ENCODE results near the gene ABCC9. TPM values are rescaled to one million over a fixed set of nuclear protein-coding genes. Genes with fewer than 3 reads are reported as not detected.

Gene ABCC9
- total and polyA plus RNA-seq, 2 donors (not counting 3 experiments of a cell fraction or from before 2014, with no cell fraction given) = under 0.01 TPM; not detected in 1

- intact Hi-C loops (cut with micrococcal nuclease) (no loop called here), dilution Hi-C loops (cut with MboI; ENCODE audit: extremely low pct_ligation_motif_present, low sequenced_read_pairs) (no loop called here)
- H3K9me1 ChIP-seq (replicated peaks; ENCODE audit: control insufficient read depth, extremely low read depth, insufficient read depth, low read length) = no peaks in the 10 kb centered on the region
- no peaks in the 10 kb centered on the region for H3K4me1 ChIP-seq (ENCODE audit: control insufficient read depth, extremely low read depth, insufficient read depth, low read length)
- no peaks in the 10 kb centered on the region for H3K9me3 ChIP-seq (replicated peaks; ENCODE audit: control insufficient read depth, insufficient read depth, low read length)
- H3K27ac ChIP-seq (ENCODE audit: insufficient read depth, low read depth, low read length) = no peak overlapping the region
- no peaks in the 10 kb centered on the region for H4K20me1 ChIP-seq (replicated peaks; ENCODE audit: control insufficient read depth, extremely low read depth, insufficient read depth, low read length)
- no peak for FAIRE-seq
- DNase-seq (ENCODE audit: low read depth, low spot score) = no peak
- TF ChIP-seq EZH2 (IDR thresholded peaks at IDR 0.05; ENCODE audit: borderline replicate concordance, low read depth, low read length, severe bottlenecking) = no peak
- no peak for TF ChIP-seq POLR2A (IDR thresholded peaks at IDR 0.05; ENCODE audit: low read depth, low read length)
- TF ChIP-seq JUN (IDR thresholded peaks at IDR 0.05; ENCODE audit: borderline replicate concordance, insufficient read depth, insufficient read length, low read depth) = no peak
- no peak for TF ChIP-seq POLR2AphosphoS5 (IDR thresholded peaks at IDR 0.05; ENCODE audit: insufficient read depth, low read depth, low read length)
- no peak for TF ChIP-seq MAX (IDR thresholded peaks at IDR 0.05; ENCODE audit: insufficient read depth, insufficient read length)
- TF ChIP-seq GATA2 (IDR thresholded peaks at IDR 0.05; ENCODE audit: insufficient read depth, insufficient read length, low read depth, low read length) = no peak
- TF ChIP-seq CTCF (IDR thresholded peaks at IDR 0.05; ENCODE audit: extremely low read depth in 1 of 2, insufficient read depth in 1 of 2, low read depth in 1 of 2, low read length in 2 of 2) = no peak
- no peak for TF ChIP-seq MYC (IDR thresholded peaks at IDR 0.05; ENCODE audit: low read depth, low read length)
- H3K36me3 ChIP-seq (ENCODE audit: control insufficient read depth in 2 of 2, extremely low read depth in 1 of 2, insufficient read depth in 2 of 2, low read length in 2 of 2) = no peaks in the 10 kb centered on the region
- ChIA-PET POLR2A (no interaction called here), CTCF (no interaction called here)
- no peaks in the 10 kb centered on the region for H3K79me2 ChIP-seq (ENCODE audit: control insufficient read depth, insufficient read depth, low read length)
- H3K4me2 ChIP-seq (ENCODE audit: insufficient read depth, low read length) = no peak overlapping the region
- no peak overlapping the region for H3K4me3 ChIP-seq (replicated peaks in 1 of 3; ENCODE audit: insufficient read depth in 1 of 3, low read depth in 1 of 3, low read length in 3 of 3)
- no peak overlapping the region for H3K9ac ChIP-seq (replicated peaks; ENCODE audit: extremely low read depth, insufficient read depth, low read length)
- no TSS peak for BruUV-seq (replicated peaks)
- no peaks in the 10 kb centered on the region for H3K27me3 ChIP-seq (ENCODE audit: control insufficient read depth in 2 of 2, insufficient read depth in 2 of 2, low read length in 2 of 2)
- H2AFZ ChIP-seq (ENCODE audit: low read depth, low read length) = no peak overlapping the region
Observed at GRCh38 chr12:21971344-21971743, 30.1 kb upstream of the ABCC9 start.
